ENCODE measurements around the gene TPRN.

TPRN gene

GRCh38 chr9:137149942-137150616 is 50.5 kb downstream of the TPRN start:
- TF ChIP-seq CREB1 (IDR thresholded peaks at IDR 0.05; ENCODE audit: low read depth), result no peak
- TF ChIP-seq, protein P1, sequence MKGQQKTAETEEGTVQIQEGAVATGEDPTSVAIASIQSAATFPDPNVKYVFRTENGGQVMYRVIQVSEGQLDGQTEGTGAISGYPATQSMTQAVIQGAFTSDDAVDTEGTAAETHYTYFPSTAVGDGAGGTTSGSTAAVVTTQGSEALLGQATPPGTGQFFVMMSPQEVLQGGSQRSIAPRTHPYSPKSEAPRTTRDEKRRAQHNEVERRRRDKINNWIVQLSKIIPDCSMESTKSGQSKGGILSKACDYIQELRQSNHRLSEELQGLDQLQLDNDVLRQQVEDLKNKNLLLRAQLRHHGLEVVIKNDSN (IDR thresholded peaks at IDR 0.05), result no peak
- no peak for TF ChIP-seq ZBTB7A (IDR thresholded peaks at IDR 0.05; ENCODE audit: low read depth)
- no peak for TF ChIP-seq TAF1 (IDR thresholded peaks at IDR 0.05; ENCODE audit: low read depth)
- no peak for TF ChIP-seq NFIC (IDR thresholded peaks at IDR 0.05)
- no peak for TF ChIP-seq YY1 (IDR thresholded peaks at IDR 0.05; ENCODE audit: low read depth)
- TF ChIP-seq CEBPB (IDR thresholded peaks at IDR 0.05), result no peak

- TF ChIP-seq TAF1 (IDR thresholded peaks at IDR 0.05; ENCODE audit: low read depth), result no peak
- TF ChIP-seq, protein P2, sequence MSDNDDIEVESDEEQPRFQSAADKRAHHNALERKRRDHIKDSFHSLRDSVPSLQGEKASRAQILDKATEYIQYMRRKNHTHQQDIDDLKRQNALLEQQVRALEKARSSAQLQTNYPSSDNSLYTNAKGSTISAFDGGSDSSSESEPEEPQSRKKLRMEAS (IDR thresholded peaks at IDR 0.05), result no peak
- TF ChIP-seq, protein P1 (IDR thresholded peaks at IDR 0.05), result no peak
These were observed 51.2 kb downstream of the TPRN start for GRCh38 chr9:137149363-137149762.

DNA sequence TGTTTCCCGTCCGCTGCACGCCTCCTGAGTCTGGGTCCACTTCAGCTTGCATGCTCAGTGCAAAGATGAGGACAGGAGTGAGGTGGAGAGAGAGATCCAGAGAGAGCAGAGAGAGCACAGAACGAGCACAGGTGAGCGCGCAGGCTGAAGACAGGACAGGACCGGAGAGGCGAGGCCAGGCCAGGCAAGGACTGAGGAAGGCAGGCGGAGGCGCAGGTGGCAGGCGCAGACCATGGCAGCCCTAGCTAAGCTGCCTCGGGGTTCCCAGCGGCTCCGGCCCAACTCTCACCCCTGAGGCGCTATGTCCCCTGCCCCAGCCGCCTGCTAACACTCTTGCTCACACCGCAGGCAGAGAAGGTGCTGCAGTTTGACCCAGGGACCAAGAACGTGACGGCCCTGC is 51.9 kb downstream of the TPRN start:
- TF ChIP-seq EP300 (IDR thresholded peaks at IDR 0.05; ENCODE audit: borderline replicate concordance), result no peak

- TF ChIP-seq RAD21 (IDR thresholded peaks at IDR 0.05; ENCODE audit: low read depth), result no peak
- no peak for TF ChIP-seq YY1 (IDR thresholded peaks at IDR 0.05; ENCODE audit: low read depth)
- no peak for TF ChIP-seq EGR1 (IDR thresholded peaks at IDR 0.05)
- TF ChIP-seq TCF12 (IDR thresholded peaks at IDR 0.05; ENCODE audit: low read depth), result no peak
- TF ChIP-seq, protein P2 (IDR thresholded peaks at IDR 0.05), result no peak
- TF ChIP-seq CREB1 (IDR thresholded peaks at IDR 0.05; ENCODE audit: low read depth), result no peak
- TF ChIP-seq, protein P1 (IDR thresholded peaks at IDR 0.05), result no peak
- TF ChIP-seq TEAD4 (IDR thresholded peaks at IDR 0.05), result no peak
- TF ChIP-seq CEBPB (IDR thresholded peaks at IDR 0.05), result no peak
- no peak for TF ChIP-seq ZBTB7A (IDR thresholded peaks at IDR 0.05; ENCODE audit: low read depth)
- no peak for TF ChIP-seq TAF1 (IDR thresholded peaks at IDR 0.05; ENCODE audit: low read depth)
- TF ChIP-seq, protein P3, sequence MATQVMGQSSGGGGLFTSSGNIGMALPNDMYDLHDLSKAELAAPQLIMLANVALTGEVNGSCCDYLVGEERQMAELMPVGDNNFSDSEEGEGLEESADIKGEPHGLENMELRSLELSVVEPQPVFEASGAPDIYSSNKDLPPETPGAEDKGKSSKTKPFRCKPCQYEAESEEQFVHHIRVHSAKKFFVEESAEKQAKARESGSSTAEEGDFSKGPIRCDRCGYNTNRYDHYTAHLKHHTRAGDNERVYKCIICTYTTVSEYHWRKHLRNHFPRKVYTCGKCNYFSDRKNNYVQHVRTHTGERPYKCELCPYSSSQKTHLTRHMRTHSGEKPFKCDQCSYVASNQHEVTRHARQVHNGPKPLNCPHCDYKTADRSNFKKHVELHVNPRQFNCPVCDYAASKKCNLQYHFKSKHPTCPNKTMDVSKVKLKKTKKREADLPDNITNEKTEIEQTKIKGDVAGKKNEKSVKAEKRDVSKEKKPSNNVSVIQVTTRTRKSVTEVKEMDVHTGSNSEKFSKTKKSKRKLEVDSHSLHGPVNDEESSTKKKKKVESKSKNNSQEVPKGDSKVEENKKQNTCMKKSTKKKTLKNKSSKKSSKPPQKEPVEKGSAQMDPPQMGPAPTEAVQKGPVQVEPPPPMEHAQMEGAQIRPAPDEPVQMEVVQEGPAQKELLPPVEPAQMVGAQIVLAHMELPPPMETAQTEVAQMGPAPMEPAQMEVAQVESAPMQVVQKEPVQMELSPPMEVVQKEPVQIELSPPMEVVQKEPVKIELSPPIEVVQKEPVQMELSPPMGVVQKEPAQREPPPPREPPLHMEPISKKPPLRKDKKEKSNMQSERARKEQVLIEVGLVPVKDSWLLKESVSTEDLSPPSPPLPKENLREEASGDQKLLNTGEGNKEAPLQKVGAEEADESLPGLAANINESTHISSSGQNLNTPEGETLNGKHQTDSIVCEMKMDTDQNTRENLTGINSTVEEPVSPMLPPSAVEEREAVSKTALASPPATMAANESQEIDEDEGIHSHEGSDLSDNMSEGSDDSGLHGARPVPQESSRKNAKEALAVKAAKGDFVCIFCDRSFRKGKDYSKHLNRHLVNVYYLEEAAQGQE (IDR thresholded peaks at IDR 0.05; ENCODE audit: low read depth), result no peak
- TF ChIP-seq EP300 (IDR thresholded peaks at IDR 0.05; ENCODE audit: borderline replicate concordance), result no peak
- TF ChIP-seq NFIC (IDR thresholded peaks at IDR 0.05), result no peak
- no peak for TF ChIP-seq FOXM1 (IDR thresholded peaks at IDR 0.05; ENCODE audit: borderline replicate concordance, low read depth)
These were observed 52.3 kb downstream of the TPRN start for GRCh38 chr9:137148242-137148641.

GRCh38 chr9:137147793-137148160 is 52.8 kb downstream of the TPRN start:
- no peak for TF ChIP-seq TCF12 (IDR thresholded peaks at IDR 0.05; ENCODE audit: low read depth)
- no peak for TF ChIP-seq NFIC (IDR thresholded peaks at IDR 0.05)
- TF ChIP-seq, protein P1 (IDR thresholded peaks at IDR 0.05), result no peak
- TF ChIP-seq TAF1 (IDR thresholded peaks at IDR 0.05; ENCODE audit: low read depth), result no peak
- TF ChIP-seq CEBPB (IDR thresholded peaks at IDR 0.05), result no peak

DNA sequence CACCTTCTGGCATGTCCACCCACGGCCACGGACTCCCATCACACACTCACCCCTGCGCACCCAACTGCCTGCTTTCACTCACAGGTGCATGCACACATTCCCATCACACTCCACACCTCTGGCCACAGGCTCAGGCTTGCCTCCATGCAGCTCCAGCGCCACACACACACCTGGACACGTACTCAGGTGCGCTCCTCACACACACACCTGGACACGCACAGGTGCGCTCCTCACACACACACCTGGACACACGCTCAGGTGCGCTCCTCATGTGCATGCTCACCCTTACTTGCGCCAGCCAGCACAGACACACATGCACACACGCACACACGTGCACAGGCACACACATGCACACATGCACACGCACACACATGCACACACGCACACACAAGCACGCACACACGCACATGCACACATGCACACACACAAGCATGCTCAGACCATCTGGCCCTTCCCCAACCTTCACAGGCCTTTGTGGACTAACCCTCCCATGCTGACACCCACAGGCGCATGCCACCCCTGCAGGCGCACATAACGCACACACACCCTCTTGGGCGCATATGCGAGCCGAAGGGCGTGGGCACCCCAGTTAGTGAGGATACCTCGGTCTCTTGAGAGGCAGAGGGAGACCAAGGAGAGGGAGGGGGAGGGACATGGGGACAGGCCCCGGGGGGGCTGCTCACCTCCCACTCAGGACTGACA is 53.3 kb downstream of the TPRN start:
- TF ChIP-seq ZBTB7A (IDR thresholded peaks at IDR 0.05; ENCODE audit: low read depth), result no peak
- TF ChIP-seq EP300 (IDR thresholded peaks at IDR 0.05; ENCODE audit: borderline replicate concordance), result no peak
- TF ChIP-seq TAF1 (IDR thresholded peaks at IDR 0.05; ENCODE audit: low read depth), result no peak
- no peak for TF ChIP-seq RAD21 (IDR thresholded peaks at IDR 0.05; ENCODE audit: low read depth)
- no peak for TF ChIP-seq TCF12 (IDR thresholded peaks at IDR 0.05; ENCODE audit: low read depth)
- TF ChIP-seq EGR1 (IDR thresholded peaks at IDR 0.05), result no peak
- TF ChIP-seq, protein P3 (IDR thresholded peaks at IDR 0.05; ENCODE audit: low read depth), result no peak
- TF ChIP-seq FOXM1 (IDR thresholded peaks at IDR 0.05; ENCODE audit: borderline replicate concordance, low read depth), result no peak
